Karpas-422 (cell line): ENCODE data around the gene BAG2. TPM values are rescaled to one million over a fixed set of nuclear protein-coding genes. Genes with fewer than 3 reads are reported as not detected.

ENCODE experiments used
- DNase-seq: peaks from one replicate; pipeline ENCODE4 v3.0.0-alpha.2; 2015
- H2AFZ ChIP-seq: fragments of 200-600 bp; sonication (generic); 2 replicates; pipeline ENCODE4 v1.6.1; 2014; ENCODE audit warnings: antibody characterized with exemption, low read length, mixed read lengths
- H3K27ac ChIP-seq: fragments of 200-600 bp; sonication (generic); 2 replicates; pipeline ENCODE4 v1.5.1; 2014; ENCODE audit warnings: mild to moderate bottlenecking, low read length, moderate library complexity
- H3K27me3 ChIP-seq: fragments of 200-600 bp; sonication (generic); 2 replicates; pipeline ENCODE4 v1.6.1; 2014; ENCODE audit warnings: low read length, mixed read lengths
- H3K36me3 ChIP-seq: fragments of 200-600 bp; sonication (generic); 2 replicates; pipeline ENCODE4 v1.6.1; 2014; ENCODE audit warnings: low read length, mixed read lengths; ENCODE audit not compliant: insufficient read depth
- H3K4me1 ChIP-seq: fragments of 200-600 bp; sonication (generic); 2 replicates; pipeline ENCODE4 v1.6.1; 2014; ENCODE audit warnings: mild to moderate bottlenecking, low read length, mixed read lengths
- H3K4me2 ChIP-seq: fragments of 200-600 bp; sonication (generic); 2 replicates; pipeline ENCODE4 v1.6.1; 2014; ENCODE audit warnings: low read length, low read depth, mild to moderate bottlenecking; ENCODE audit not compliant: poor library complexity, severe bottlenecking
- H3K4me3 ChIP-seq: fragments of 200-600 bp; sonication (generic); 2 replicates; pipeline ENCODE4 v1.5.1; 2014; ENCODE audit warnings: mild to moderate bottlenecking, antibody characterized with exemption, low read length, mixed read lengths
- H3K79me2 ChIP-seq: fragments of 200-600 bp; sonication (generic); 2 replicates; pipeline ENCODE4 v1.6.1; 2014; ENCODE audit warnings: mild to moderate bottlenecking, low read length, mixed read lengths
- H3K9ac ChIP-seq: fragments of 200-600 bp; sonication (generic); 2 replicates; pipeline ENCODE4 v1.6.0; 2014; ENCODE audit warnings: low read length
- H3K9me2 ChIP-seq: fragments of 200-600 bp; sonication (generic), shearing (Covaris generic); replicated peaks from 2 replicates; pipeline ENCODE4 v1.6.0; 2014; ENCODE audit warnings: mild to moderate bottlenecking, low read length, moderate library complexity; ENCODE audit not compliant: insufficient read depth
- H3K9me3 ChIP-seq: fragments of 300-700, 200-600 bp; sonication (generic); 2 replicates; pipeline ENCODE4 v1.6.1; 2014; ENCODE audit warnings: low read length, mixed read lengths
- H4K20me1 ChIP-seq: fragments of 200-600 bp; sonication (generic); 2 replicates; pipeline ENCODE4 v1.6.1; 2014; ENCODE audit warnings: mild to moderate bottlenecking, antibody characterized with exemption, low read length, low read depth; ENCODE audit not compliant: insufficient read depth
- total RNA-seq: library from RNA; depleted of rRNA; stranded (reverse); fragments of >200 nt; shearing (Covaris generic); gene quantifications from 2 replicates; pipeline ENCODE4 v1.2.3, GENCODE V29; 2014; ENCODE audit warnings: low replicate concordance

Gene BAG2
- total RNA-seq, 1 experiment from 2014 or later: 19.5 TPM

DNA sequence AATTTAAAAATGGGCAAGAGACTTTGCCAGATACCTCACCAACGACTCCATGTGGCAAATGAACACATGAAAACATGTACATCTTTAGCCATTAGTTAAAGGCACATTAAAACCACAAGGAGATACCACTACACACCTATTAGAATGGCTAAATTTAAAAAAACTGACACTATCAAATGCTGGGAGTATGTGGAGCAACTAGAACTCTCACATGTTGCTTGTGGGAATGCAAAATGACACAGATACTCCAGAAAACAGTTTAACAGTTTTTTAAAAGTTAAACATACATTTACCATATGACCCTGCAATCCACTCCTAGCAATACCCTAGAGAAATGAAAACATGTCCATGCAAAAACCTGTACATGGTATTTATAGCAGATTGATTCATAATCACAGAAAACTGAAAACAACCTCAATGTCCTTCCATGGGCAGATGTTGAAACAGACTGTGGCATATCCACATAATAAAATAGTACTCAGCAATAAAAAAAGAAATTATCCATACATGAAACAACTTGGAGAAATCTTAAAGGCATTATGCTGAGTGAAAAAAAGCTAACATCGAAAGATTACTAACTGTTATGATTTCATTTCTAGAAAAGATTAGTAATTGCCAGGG, 48.1 kb downstream of the BAG2 start:
- H3K4me2 ChIP-seq: no peak overlapping the region
- peaks cover 2% of the 10 kb centered on the region; the same call in 1 of the 2 replicates for H3K27me3 ChIP-seq
- no peak overlapping the region for H2AFZ ChIP-seq
- no peak overlapping the region for H3K27ac ChIP-seq
- no peak overlapping the region for H3K4me3 ChIP-seq
- peaks cover 3% of the 10 kb centered on the region; the same call in 1 of the 2 replicates for H3K79me2 ChIP-seq
- peaks cover 21% of the 10 kb centered on the region for H4K20me1 ChIP-seq
- no peaks in the 10 kb centered on the region for H3K36me3 ChIP-seq
- no peak for DNase-seq
- peaks cover 17% of the 10 kb centered on the region for H3K4me1 ChIP-seq
- no peaks in the 10 kb centered on the region for H3K9me2 ChIP-seq
- H3K9ac ChIP-seq: no peak overlapping the region
- no peaks in the 10 kb centered on the region for H3K9me3 ChIP-seq

DNA sequence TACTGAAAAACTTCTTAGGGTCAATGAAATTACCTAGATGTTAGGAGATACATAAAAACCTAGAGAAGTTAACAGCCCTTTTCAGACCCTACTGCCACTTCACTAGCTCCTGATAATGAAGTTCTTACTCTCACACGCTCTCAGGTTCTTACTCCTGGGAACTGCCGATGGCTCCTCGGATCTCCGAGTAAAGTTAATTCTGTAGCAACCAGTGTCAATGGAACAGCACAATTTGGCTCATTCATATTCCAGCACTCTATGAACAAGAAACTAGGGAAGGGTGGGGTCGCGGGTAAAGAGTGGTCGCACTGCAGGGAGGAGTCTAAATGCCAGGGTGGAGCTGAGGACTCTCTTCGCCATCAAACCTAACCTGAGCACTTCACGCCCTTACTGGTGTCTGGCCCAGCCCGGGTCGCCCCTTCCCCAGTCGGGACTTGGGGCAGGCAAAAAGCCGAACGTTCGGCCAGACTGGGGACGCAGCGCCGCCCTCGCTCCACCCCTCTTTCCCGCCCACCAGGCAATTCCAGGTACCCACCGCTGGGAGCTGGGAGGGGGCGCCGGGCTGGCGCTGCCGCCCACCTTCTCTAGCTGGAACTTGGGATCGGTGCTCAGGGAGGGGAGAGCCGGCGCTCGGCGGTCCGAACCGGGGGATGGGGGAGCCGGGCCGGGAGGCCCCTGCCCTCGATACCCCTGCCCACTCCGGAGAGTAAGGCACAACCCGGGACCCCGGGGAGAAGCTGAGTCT, 49.2 kb downstream of the BAG2 start:
- peaks cover 11% of the 10 kb centered on the region for H4K20me1 ChIP-seq
- H3K27ac ChIP-seq: no peak overlapping the region
- H3K27me3 ChIP-seq: peaks cover 2% of the 10 kb centered on the region; the same call in 1 of the 2 replicates
- peak overlapping the region; percentile 81 for H3K4me3 ChIP-seq
- no peaks in the 10 kb centered on the region for H3K9me3 ChIP-seq
- DNase-seq: peak; percentile 71
- H3K36me3 ChIP-seq: no peaks in the 10 kb centered on the region
- peak overlapping the region; percentile 76 for H3K9ac ChIP-seq
- H3K79me2 ChIP-seq: peaks cover 3% of the 10 kb centered on the region; the same call in 1 of the 2 replicates
- no peaks in the 10 kb centered on the region for H3K9me2 ChIP-seq
- H3K4me2 ChIP-seq: peak overlapping the region; percentile 98
- H3K4me1 ChIP-seq: peaks cover 17% of the 10 kb centered on the region
- peak overlapping the region; percentile 100 for H2AFZ ChIP-seq

DNA sequence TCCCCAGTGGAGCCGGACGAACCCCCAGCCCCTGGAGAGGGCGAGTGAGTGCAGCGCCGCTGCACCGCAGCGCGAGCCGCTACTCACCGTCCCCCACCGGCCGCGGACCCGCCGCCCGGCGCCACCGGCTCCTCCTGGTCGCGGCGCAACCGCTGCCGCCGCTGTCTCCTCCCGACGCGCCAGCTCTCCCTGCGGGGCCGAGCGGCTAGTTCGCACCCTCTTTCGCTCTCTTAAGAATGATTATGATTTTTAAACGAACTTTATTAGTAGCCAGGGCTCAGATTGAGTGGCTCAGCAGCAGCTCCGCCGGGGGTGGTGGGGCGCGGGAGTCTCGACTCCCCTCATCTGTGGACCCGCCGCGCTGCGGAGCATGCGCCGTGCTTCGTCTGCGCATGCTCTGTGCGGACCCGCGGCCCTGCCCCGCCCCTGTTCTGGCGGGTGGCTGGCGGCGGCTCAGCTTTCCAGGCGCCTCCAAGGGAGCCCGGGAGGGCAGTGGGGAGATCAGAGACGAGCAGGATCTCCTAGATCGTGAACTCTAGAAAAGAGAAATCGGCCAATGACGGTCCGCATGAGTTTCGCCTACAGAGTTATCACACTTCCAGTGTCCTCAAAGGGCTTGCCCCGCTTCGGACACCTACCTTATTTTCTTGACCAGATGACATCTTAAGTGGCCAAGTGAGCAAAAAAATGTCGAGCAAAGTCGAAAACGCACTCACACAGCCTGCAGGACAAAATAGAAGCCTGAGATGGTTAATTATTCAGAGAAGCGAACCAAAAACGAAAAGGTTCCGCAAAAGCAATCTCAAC, 50.0 kb downstream of the BAG2 start, which contains the start of gene RAB23:
Gene RAB23, minus strand, starts transcription at position 372 of the 807 bp plus-strand sequence. CDS start 11,927 bp downstream, outside the sequence.
- Histone ChIP-seq H3K27ac (no peak within 1 kb of the TSS), H3K9me3 (no peaks in the 10 kb centered on the region), H3K4me1 (peaks cover 17% of the 10 kb centered on the region), H3K4me3 (peak within 1 kb of the TSS; percentile 81), H4K20me1 (peaks cover 11% of the 10 kb centered on the region), H3K9ac (peak within 1 kb of the TSS; percentile 76), H3K4me2 (peak within 1 kb of the TSS; percentile 98), H2AFZ (peak within 1 kb of the TSS; percentile 100), H3K27me3 (peaks cover 2% of the 10 kb centered on the region; the same call in 1 of the 2 replicates), H3K36me3 (no peaks in the 10 kb centered on the region), H3K9me2 (no peaks in the 10 kb centered on the region), H3K79me2 (peaks cover 3% of the 10 kb centered on the region; the same call in 1 of the 2 replicates)
- peak; percentile 92 for DNase-seq

DNA sequence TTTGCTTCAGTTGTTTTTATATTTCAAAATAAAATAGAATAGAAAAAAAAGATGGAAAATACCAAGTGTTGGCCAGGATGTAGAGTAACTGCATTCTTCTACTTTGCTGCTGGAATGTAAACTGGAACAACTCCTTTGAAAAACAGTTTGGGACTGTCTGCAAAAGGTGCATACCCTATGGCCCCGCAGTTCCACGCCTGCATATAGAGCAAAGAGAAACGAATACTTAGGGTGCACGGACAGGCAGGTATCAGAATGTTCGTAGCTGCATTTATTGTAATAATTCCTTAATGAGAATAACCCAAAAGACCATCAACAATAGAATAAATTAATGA, 50.6 kb downstream of the BAG2 start:
- Histone ChIP-seq H4K20me1 (peaks cover 11% of the 10 kb centered on the region), H3K9me3 (no peaks in the 10 kb centered on the region), H3K4me3 (peak overlapping the region; percentile 81), H3K4me2 (peak overlapping the region; percentile 98), H2AFZ (peak overlapping the region; percentile 100), H3K79me2 (peaks cover 3% of the 10 kb centered on the region; the same call in 1 of the 2 replicates), H3K27me3 (peaks cover 2% of the 10 kb centered on the region; the same call in 1 of the 2 replicates), H3K9ac (peak overlapping the region; percentile 76), H3K9me2 (no peaks in the 10 kb centered on the region), H3K4me1 (peaks cover 17% of the 10 kb centered on the region), H3K36me3 (no peaks in the 10 kb centered on the region), H3K27ac (no peak overlapping the region)
- no peak for DNase-seq

DNA sequence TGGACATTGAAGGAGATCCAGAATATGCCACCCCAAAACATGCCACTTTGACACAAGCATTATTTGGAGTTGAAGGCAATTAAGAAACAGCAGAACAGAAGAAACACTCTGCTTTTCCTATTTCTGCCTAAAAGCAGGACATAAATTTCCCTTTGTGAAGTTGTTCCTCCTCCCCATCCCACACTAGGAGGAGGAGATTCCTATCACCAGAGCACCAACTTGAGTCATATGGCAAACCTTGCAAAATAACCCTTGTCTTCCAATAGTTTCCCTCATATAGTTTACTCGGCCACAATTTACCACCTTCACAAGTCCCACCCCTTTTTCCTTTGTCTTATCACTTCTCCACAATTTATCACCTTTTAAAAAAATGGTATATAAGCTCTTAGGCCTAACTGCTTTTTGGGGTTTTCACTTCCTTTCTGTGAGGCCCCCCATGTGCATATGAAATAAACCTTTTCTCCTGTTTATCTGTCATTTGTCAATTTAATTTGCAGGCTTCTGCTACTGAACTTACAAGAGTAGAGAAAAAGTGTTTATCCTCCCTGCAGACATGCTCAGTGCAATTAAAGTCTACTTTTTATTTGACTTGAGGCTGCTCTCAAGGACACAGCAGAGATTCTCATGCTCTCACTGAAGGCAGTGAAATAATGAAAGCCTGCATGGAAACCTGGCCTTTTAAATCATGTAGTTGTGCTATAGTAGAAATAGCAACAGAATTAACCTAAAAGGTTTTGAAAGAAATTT, 52.8 kb downstream of the BAG2 start:
- no peaks in the 10 kb centered on the region for H3K36me3 ChIP-seq
- H3K27me3 ChIP-seq: peaks cover 2% of the 10 kb centered on the region; the same call in 1 of the 2 replicates
- no peak overlapping the region for H2AFZ ChIP-seq
- no peak overlapping the region for H3K27ac ChIP-seq
- H3K9ac ChIP-seq: no peak overlapping the region
- no peaks in the 10 kb centered on the region for H3K9me2 ChIP-seq
- H3K9me3 ChIP-seq: no peaks in the 10 kb centered on the region
- no peak for DNase-seq
- H3K4me3 ChIP-seq: no peak overlapping the region
- H3K79me2 ChIP-seq: no peaks in the 10 kb centered on the region
- H3K4me2 ChIP-seq: no peak overlapping the region
- H4K20me1 ChIP-seq: no peaks in the 10 kb centered on the region
- peaks cover 17% of the 10 kb centered on the region for H3K4me1 ChIP-seq

DNA sequence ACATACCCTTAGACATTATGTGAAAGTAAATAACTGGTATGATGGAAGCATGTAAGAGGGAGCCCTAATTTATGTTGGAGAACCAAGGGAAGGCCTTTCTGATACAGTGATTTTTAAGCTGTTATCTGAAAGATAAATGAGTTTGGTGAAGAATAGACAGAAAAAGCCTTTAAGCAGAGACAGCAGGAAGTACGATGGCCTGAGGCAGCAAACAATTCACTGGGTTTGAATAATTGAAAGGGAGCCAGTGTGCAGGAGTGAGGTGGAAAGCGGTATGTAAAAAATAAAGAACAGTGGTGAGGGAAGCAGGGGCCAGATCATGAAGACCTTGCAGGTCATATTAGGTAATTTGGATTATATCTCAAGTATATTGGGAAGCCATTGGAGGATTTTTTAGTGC, 54.1 kb downstream of the BAG2 start:
- Histone ChIP-seq H3K4me1 (peaks cover 10% of the 10 kb centered on the region), H3K9me2 (no peaks in the 10 kb centered on the region), H3K36me3 (no peaks in the 10 kb centered on the region), H3K9me3 (no peaks in the 10 kb centered on the region), H3K4me3 (no peak overlapping the region), H3K27me3 (no peaks in the 10 kb centered on the region; the same call in 1 of the 2 replicates), H4K20me1 (no peaks in the 10 kb centered on the region), H3K9ac (no peak overlapping the region), H3K4me2 (no peak overlapping the region), H2AFZ (no peak overlapping the region), H3K27ac (no peak overlapping the region), H3K79me2 (no peaks in the 10 kb centered on the region)
- DNase-seq: no peak
